DMS53 (cell line): Measurements from ENCODE around the gene ADGRL1.
"Not testable (repeated sequence)": the region's sequence is repeated elsewhere in the genome, so short reads cannot be mapped to it uniquely, and the experiment has no call there.

ENCODE experiments used
- DNase-seq: peaks from one replicate; lab custom pipeline; 2025; lab: John Stamatoyannopoulos, UW

ADGRL1 gene

GRCh38 chr19:14218620-14219330 lies 12.8 kb upstream of the ADGRL1 start:
- no peak for DNase-seq

- DNase-seq, result not testable (repeated sequence)
Observed at GRCh38 chr19:14217886-14218285, 11.9 kb upstream of the ADGRL1 start.

- DNase-seq, result no peak
Observed at GRCh38 chr19:14214580-14214979, 8.6 kb upstream of the ADGRL1 start.

- DNase-seq, result not testable (repeated sequence)
Observed at GRCh38 chr19:14210182-14210581, 4.2 kb upstream of the ADGRL1 start.

- not testable (repeated sequence) for DNase-seq
Observed at GRCh38 chr19:14209401-14209800, 3.4 kb upstream of the ADGRL1 start.

GRCh38 chr19:14208496-14208895 lies 2.5 kb upstream of the ADGRL1 start:
- not testable (repeated sequence) for DNase-seq

- not testable (repeated sequence) for DNase-seq
Observed at GRCh38 chr19:14207796-14208195, 1.8 kb upstream of the ADGRL1 start.

- peak; percentile 96 for DNase-seq
Observed at GRCh38 chr19:14206737-14207726, 1.1 kb upstream of the ADGRL1 start.

- DNase-seq, result peak; percentile 27
Observed at GRCh38 chr19:14206308-14206707, 339 bp upstream of the ADGRL1 start.

- not testable (repeated sequence) for DNase-seq
Observed at GRCh38 chr19:14204676-14205451, 1.1 kb downstream of the ADGRL1 start.

- not testable (repeated sequence) for DNase-seq
Observed at GRCh38 chr19:14204219-14204618, 1.8 kb downstream of the ADGRL1 start.

- DNase-seq, result not testable (repeated sequence)
Observed at GRCh38 chr19:14203788-14204187, 2.2 kb downstream of the ADGRL1 start.

GRCh38 chr19:14203177-14203576 lies 2.8 kb downstream of the ADGRL1 start:
- no peak for DNase-seq

- DNase-seq, result not testable (repeated sequence)
Observed at GRCh38 chr19:14201481-14201880, 4.5 kb downstream of the ADGRL1 start.

GRCh38 chr19:14200147-14200841 lies 5.7 kb downstream of the ADGRL1 start:
- DNase-seq, result peak; percentile 35

- no peak for DNase-seq
Observed at GRCh38 chr19:14198384-14199376, 7.3 kb downstream of the ADGRL1 start.

- DNase-seq, result no peak
Observed at GRCh38 chr19:14197882-14198281, 8.1 kb downstream of the ADGRL1 start.

- not testable (repeated sequence) for DNase-seq
Observed at GRCh38 chr19:14197288-14197687, 8.7 kb downstream of the ADGRL1 start.

GRCh38 chr19:14196105-14196504 lies 9.9 kb downstream of the ADGRL1 start:
- peak; percentile 69 for DNase-seq

GRCh38 chr19:14195216-14195615 lies 10.8 kb downstream of the ADGRL1 start:
- DNase-seq, result not testable (repeated sequence)
